GM19099 (cell line): ENCODE measurements around the gene PTS.

ENCODE experiments used
- POLR2A ChIP-seq: IDR thresholded peaks from 3 replicates; pipeline ENCODE4 v1.6.1; 2011; ENCODE audit warnings: low read depth; ENCODE audit not compliant: insufficient read length; ENCODE audit errors: extremely low read depth

The PTS gene

DNA sequence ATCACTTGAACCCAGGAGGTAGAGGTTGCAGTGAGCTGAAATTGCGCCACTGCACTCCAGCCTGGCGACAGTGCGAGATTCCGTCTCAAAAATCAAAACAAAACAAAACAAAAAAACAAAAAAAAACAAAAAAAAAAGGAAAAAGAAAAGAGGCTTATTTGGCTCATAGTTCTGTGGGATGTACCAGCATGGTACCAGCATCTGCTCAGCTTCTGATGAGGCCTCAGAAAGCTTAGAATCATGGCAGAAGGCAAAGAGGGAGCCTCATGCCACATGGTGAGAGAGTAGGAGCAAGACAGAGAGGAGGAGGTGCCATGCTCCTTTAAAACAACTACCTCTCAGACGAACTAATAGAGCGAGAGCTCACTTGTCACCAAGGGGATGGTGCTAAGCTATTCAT lies 10.6 kb upstream of the PTS start:
- TF ChIP-seq POLR2A = no peak

DNA sequence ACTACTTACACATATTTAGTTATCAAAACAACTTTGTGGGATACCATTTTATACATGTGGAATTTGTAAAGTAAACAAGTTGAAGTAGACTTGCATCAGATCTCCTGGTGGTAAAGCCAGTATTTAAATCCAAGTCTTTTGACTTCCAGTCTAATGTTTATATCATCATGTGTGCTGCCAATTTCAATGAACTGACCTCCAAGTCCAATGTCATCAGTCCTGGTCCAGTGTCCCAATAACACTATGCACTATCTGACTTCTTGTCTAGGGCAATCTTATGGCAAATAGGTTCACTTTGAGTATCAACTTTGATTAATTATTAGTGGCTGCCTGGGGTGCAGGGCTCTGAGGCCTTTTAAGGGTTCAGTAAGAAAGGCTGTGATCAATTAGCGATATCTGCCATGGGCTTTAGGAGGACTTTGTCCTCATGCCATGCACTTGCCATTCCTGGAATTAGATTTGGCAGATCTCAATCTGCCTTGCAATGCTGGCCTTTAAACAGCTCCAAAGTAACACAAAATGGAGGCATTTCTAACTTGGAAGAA lies 9.6 kb upstream of the PTS start:
- TF ChIP-seq POLR2A = no peak

DNA sequence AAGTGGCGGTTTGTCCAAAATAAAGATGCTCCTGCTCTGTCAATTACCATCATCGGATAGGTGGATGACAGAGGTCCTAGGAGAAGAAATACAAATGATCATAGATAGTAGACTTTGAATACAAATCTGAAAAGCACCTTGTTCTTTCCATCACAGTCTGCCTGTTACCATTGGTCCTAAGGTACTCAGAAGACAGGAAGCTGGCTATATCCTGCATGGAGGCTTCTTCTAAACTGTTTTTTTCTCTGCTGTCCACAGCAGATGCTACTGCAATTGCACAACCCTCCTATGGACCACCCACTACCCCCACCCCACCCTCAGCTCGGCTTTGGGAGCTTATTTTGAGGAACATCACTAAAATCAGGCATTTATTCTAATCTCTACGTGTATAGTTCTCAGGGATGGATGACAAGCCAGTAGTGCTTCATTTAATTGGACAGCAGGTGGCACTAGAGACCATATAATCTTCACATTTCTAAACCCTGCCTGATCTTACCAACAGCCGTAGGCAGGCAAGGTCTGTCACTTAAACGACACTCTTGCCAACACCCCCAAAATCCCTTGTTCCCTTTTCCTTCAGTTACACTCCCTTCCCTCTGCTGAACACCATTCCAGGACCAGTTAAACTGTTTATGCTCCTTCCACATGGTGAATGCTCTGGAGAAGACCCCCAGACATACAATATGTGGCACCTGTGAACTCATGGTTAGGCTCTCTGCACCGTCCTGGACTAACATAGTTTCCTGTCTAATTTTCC lies 6.6 kb upstream of the PTS start:
- no peak for TF ChIP-seq POLR2A

DNA sequence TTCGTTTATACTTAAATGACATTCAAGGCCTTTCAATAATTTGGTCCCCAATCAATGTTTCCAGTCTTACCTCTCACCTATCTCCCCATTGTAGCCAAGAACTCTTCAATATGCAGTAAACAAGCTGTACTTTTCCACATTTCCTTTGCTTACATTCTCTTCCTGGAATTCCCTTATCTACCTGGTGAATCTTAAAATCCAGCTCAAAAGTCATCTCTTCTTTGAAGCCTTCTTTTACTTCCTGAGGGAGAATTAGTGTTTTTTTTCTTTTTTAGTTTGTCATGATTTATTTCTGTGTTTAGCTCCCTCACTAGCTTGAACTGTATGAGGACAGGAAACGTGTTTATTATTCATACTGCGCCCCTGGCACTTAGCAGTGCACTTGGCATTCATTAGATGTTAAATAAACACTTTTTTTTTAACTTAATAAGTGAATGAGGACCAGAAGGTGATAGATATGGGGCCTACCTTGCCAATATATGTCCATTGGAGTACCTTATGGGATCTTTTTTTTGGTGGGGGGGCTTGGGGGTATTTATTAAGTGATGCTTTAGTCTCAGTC lies 4.9 kb upstream of the PTS start:
- TF ChIP-seq POLR2A = no peak

DNA sequence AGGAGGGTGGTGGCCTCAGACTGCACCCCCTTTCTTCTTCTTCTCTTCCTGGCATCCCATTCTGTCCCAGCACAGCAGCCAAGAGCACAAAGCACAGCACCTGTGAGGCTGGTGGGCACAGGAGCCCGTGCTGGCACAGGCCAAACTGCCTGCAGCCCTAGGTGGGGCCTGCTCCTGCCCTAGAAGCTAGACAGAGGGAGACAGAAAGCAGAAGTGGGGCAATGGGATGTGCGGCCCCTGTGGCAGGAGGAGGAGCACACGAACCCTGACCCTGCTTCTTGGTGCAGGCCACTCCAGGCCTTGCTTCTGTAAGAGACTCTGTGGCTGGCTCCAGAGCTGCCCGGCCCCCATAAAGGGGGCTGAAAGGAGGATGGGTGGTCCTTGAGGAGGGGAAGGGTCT lies 3.9 kb upstream of the PTS start:
- TF ChIP-seq POLR2A = no peak

DNA sequence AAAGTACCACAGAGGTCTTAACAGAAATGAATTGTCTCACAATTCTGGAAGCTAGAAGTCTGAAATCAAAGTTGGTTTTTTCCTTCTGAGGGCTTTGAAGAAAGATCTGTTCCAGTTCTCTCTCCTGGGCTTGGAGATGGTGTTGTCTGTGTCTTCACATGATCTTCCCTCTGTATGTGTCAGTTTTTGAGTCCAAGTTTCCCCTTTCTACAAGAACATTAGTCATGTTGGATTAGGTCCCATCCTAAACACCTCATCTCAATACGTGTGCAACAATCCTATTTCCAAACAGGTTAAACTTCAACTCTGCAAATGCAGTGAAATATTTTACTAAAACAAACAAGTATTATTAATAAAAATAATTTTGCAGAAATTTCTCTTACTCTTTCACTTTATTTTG lies 3.1 kb upstream of the PTS start:
- TF ChIP-seq POLR2A = no peak

DNA sequence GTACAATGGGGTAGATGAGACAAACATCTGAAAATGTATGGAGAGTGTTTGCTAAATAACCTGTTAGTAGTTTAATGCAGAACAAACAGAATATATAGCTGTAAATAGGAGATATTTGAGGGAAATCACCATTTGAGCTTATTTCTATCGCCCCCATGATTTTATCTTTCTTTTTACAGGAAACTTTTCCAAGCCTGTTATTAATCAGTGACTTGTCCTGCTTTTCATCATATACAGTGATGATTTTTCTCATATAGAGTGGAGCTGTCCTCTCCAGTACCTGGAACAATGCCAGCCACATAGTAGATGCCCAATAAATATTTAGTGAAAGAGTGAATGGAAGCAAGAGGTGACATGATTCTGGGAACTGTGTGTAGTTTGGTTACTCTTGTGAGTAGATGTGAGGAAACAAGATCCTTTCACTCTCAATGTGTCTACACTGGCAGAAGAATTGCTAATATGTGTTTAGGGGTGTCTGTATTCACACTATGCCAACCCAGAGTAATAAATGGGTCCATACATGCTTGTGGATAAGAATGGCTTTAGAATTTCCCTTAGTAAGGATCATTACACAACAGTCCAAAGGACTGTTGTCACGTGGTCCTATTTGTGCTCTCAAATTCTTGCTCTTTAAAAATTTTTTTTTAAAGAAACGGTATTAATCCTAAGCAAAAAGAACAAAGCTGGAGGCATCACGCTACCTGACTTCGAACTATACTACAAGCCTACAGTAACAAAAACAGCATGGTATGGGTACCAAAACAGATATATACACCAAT lies 2.3 kb upstream of the PTS start:
- no peak for TF ChIP-seq POLR2A

DNA sequence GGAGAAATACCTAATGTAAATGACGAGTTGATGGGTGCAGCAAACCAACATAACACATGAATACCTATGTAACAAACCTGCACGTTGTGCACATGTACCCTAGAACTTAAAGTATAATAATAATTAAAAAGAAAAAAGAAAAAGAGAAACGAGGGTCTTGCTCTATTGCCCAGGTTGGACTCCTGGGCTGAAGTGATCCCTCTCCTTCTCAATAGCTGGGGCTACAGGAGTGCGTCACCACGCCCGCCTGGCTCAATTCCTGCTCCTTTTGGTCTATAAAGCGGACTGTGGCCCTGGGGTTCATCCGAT lies 521 bp upstream of the PTS start:
- no peak for TF ChIP-seq POLR2A

DNA sequence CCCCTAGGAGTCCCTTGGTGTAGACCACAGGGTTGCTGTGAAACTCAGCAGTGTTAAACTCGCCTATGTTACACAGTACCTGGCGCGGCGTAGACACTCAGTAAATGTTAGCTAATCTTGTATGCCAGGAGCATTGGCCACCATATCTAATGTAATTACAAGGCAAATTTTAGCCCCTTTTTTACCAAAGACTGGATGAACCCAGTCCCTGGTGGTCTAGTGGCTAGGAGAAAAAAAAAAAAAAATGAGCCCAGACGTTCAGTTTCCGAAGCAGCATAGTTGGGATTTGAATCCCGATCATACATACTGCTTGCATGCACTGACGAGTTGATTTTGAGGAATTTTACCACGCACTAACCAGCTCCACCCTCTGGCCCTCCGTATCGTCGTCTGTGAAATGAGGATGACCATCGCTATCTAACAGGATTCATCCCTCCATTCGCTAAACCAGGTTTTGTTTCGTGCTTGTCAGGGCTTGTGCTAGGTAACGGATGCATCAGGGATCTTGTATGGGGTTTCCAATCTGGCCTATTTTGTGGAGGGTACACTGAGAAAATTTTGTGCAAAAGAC lies 688 bp downstream of the PTS start:
- no peak for TF ChIP-seq POLR2A

DNA sequence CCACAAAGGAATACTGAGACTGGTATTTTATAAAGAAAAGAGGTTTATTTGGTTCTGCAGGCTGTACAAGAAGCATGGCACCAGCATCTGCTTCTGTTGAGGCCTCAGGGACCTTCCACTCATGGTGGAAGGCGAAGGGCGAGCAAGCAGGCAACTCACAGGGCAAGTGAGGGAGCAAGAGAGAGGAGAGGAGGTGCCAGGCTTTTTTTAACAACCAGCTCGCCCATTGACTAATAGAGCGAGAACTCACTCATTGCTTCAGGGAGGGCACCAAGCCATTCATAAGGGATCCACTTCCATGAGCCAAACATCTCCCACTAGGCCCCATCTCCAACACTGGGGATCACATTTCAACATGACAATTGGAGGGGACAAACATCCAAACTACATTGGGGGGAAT lies 1.2 kb downstream of the PTS start:
- TF ChIP-seq POLR2A = no peak

DNA sequence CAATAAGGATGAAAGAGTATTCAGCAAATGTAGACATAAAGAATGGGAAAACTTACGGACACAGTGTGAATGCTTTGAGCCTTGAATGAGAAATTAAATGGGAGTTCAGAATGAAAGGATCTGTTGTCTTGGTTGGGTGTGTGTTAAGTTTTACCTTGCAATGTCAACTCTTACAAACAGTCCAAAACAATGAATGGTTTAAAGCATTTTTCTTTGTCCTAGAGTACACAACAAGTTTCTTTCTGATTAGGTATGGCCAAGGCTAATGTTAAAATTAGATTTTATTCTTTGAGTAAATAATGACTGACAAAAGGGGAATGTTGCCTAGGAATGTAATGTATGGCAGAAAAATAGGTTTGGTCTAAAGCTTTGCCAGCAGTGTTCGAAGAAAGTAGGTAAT lies 2.5 kb downstream of the PTS start:
- TF ChIP-seq POLR2A = no peak

DNA sequence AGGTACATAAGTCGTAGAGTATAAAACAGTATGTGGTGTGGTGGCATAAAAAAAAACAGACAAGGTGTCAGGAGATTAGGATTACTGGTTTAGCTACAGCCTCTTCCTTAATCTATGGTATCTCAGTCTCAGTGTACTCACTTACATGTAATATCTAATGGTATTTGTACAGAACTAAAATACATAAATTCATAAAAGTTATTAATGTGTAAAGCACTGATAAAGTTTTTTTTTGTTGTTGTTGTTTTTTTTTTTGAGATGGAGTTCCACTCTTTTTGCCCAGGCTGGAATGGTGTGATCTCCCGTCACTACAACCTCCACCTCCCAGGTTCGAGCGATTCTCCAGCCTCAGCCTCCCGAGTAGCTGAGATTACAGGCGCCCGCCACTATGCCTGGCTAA lies 2.9 kb downstream of the PTS start:
- no peak for TF ChIP-seq POLR2A

DNA sequence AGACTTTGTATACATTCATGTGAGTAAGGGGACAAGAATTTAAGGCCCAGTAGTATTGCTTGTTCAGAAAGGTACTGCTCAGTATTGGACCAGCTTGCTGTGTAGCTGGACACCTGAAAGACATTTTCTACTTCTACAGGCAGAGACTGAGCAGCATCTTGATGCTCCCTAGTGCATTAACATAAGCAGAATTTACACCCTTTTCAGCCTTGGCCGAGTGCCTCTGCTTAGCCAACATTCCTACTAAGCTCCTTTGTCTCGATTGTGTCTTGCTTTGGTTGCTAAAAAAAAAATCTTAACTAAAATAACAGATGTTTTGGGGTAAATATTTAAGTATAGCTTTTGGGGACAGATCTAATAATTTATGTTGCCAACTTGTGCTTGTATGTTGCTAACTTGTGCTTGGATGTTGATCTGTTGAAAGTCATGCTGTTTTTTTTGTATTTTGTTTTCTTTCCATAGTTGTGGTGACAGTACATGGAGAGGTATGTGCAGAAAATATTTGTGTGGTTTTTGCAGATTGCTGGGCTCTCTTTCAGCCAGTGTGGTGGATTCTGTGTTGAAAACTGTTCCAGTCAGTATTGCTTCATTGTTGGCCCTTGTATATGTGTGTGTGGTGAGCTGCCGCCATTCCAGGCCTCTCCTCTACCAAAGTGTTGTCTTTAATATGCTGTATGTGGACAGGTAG lies 3.7 kb downstream of the PTS start:
- no peak for TF ChIP-seq POLR2A

DNA sequence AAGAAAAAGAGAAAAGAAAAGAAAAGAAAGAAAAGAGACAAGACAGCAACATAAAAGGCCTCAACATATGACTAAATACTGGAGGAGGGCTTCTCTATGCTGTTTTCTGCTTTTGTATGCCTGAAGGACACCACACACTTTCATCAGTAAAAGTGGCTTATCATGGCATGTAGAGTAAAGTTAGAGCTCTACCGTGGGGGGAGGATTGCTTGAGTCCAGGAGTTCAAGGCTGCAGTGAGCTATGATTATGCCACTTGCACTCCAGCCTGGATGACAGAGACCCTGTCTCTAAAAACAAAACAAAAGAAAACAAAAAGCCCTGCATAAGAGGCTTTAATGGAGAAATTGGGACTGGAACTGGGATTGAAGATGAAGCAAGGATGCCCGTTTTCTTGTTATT lies 5.7 kb downstream of the PTS start:
- no peak for TF ChIP-seq POLR2A

DNA sequence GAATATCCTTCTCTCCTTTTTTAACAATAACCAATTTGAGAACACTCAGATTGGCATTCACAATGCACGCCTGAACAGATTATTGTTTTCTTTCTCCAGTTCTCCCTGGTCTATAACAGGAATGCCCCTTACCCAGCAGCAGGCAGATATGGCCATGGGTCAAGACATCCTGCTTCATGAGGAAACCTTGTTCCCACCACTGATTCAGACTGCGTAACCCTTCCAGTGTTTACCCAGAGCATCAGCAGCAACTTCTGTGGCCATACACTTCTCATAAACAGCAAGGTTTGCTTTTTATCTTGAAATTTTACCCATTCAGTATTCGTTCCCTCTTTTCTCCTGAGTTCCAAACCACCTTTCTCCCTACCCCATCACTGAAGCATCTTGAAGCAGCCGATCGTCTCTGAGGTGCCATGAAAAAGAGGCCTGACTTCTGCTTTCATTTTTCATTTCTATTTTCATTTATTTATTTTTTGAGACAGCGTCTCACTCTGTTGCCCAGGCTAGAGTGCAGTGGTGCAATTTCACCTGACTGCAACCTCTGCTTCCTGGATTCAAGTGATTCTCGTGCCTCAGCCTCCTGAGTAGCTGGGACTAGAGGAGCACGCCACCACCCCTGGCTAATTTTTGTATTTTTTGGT lies 9.6 kb downstream of the PTS start:
- TF ChIP-seq POLR2A = no peak
